ENCODE data around the gene PLA2G2D.

The PLA2G2D gene

DNA sequence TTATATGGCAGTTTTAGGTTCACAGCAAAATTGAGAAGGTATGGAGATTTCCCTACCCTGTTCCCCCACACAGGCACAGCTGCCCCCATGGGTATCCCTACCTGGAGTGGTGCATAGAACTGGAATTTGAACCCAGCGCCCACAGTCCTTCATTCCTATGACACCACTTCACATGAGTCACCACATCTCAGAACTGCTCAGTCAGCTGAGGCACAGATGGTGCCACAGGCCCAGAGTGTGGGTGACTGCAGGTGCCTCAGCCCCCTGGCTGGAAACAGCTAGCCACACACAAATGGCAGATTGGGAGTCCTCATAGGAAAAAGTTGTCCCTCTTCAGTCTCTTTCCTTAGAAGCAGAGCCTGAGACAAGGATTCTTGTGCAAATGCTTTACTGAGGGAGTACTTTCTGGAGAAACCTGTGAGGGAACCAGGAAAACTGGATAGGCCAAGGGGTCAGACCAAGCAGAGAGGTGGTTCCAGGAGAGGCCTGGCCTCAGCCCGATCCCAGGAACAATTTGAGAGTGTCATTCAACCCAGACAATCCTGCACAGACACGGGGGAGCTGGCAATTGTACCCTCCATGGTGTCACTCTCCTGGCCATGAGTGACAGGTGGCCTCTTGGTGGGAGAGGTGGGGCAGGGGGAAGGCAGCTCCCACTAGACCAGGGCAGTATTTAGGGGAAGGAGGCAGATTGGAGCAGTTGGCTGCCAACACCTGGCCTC, 6.9 kb downstream of the PLA2G2D start:
- DNase-seq, result no peak

- no peak for DNase-seq
These were observed 7.9 kb downstream of the PLA2G2D start for GRCh38 chr1:20111452-20111851.

DNA sequence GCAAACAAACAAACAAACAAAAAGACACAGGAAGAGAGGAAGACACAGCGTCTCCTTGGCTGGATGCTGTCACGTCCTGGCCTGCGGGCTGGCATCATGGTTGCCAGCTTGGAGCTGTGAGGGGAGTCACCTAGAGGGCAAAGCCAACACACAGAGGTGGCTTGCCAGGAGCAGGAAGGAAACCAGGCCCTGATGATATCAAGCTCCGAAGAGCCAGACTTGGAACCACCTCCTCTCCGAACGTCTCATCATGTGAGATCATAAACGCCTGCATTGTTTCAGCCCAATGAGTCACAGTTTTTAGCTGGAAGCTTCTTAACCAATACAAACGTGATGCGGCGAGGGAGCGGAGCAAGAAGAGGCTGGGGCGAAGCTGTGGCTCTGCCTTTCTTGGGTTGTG, 8.7 kb downstream of the PLA2G2D start:
- DNase-seq, result no peak

DNA sequence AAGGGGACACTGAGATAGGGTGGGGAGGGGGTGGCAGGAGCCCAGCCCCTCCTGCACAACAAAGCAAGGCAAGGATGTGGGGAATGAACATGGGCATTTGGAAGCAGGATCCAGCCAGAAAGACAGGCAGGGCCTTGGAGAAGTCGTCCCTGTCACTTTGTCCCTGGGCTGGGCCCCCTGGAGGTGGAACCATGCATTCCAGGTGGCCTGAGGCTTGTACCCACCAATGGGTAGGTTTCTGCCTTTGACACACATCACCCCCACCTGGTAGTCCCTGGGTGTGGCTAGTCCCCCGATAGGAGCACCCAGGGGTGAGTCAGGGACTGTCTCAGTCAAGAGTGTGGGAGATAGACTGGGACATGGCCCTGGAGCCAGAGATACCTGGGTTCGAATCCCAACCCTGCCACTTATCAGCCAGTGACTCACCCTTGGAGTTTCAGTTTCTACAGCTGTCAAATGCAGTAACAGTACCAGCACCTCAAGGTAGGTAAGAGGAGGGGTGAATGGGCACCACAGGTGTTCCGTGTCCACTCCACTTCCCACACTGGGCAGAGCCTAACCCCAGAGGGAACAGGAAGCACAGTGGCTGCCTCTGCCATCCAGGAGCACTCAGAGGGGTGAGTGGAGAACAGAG, 10.0 kb downstream of the PLA2G2D start:
- no peak for DNase-seq

DNA sequence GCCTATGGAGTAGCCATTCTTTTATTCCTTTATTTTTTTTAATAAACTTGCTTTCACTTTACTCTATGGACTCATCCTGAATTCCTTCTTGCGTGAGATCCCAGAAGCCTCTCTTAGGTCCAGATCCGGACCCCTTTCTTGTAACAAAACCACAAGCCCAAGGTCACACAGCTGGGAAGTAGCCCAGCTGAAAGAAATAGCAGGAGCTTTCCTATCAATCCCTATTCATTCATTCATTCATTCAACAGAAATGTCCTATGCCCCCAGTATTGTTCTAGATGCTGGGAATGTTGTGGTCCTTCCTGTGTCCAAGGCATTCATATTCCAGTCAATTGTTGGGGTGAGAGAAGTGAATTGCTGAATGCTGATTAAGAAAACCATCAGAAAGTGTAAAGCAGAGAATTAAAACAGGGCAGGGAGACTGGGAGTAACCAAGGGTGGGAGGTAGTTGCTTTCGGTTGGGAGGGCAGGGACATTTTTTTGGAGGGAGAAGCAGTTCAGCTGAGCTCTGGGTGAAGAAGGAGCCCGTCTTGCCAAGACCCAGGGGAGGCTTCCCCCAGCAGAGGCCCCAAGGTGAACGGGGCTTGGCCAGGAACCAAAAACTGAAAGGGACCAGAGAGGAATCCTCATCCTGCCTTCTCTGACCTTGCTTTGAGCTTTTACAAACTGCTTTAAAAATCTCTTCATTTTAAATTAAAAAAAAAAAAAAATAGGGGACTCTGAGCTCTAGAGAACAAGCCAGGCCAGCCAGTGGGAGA, 10.8 kb downstream of the PLA2G2D start:
- DNase-seq, result no peak

DNA sequence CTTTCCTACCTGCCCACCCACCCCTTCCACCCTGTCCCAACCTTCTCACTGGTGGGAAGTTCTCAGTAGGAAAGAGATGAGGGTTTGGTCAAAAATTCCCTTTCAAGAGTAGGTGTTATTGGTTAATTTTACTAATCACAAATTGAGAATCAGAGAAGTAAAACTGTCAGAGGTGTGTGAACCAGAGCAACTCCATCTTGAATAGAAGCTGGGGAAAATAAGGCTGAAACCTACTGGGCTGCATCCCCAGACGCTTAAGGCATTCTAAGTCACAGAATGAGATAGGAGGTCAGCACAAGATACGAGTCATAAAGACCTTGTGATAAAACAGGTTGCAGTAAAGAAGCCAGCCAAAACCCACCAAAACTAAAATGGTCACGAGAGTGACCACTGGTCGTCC, 11.5 kb downstream of the PLA2G2D start:
- DNase-seq, result no peak

DNA sequence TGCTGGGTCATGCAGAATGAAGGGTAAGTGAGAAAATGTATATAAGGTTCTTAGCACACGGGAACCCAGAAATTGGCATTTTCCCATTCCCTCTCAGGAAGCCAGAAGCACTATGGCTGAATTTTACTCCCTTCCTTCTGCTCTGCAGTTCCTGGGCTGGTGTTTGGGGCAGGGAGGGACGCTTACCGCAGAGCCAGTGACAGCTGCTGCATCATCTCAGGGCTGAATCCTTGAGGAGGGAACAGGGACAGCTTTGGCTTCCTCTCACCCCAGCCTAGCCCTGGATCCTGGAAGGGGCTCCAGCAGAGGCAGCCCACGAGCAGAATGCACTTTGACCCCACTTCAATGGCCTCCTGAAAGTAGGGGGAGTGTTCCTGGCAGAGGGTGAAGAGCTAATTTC, 12.0 kb downstream of the PLA2G2D start:
- DNase-seq, result no peak

- DNase-seq, result no peak
These were observed 13.5 kb downstream of the PLA2G2D start for GRCh38 chr1:20105856-20106255.

GRCh38 chr1:20102875-20103274, 16.5 kb downstream of the PLA2G2D start:
- DNase-seq, result no peak

- DNase-seq, result no peak
These were observed 18.5 kb downstream of the PLA2G2D start for GRCh38 chr1:20100632-20101355.

DNA sequence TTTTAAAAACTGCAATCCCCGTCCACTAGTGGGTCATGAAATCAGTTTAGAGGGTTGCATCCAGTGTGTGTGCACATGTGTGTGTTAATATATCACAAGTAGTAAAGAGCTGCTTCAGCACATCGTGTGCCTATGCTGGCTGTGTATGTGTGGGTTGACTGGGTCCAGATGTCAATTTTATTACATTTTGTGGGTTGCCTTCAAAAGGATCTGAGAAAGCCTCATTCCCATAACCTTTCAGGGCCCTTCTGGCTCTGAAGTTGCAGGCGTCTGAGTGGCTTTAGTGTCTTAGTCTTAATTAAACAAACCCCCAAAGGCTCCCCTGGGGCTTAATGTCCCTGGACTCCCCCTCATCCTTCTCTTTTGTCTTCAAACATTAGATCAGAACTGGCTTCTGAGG, 19.8 kb downstream of the PLA2G2D start:
- no peak for DNase-seq

GRCh38 chr1:20096840-20097447, 22.4 kb downstream of the PLA2G2D start:
- no peak for DNase-seq

DNA sequence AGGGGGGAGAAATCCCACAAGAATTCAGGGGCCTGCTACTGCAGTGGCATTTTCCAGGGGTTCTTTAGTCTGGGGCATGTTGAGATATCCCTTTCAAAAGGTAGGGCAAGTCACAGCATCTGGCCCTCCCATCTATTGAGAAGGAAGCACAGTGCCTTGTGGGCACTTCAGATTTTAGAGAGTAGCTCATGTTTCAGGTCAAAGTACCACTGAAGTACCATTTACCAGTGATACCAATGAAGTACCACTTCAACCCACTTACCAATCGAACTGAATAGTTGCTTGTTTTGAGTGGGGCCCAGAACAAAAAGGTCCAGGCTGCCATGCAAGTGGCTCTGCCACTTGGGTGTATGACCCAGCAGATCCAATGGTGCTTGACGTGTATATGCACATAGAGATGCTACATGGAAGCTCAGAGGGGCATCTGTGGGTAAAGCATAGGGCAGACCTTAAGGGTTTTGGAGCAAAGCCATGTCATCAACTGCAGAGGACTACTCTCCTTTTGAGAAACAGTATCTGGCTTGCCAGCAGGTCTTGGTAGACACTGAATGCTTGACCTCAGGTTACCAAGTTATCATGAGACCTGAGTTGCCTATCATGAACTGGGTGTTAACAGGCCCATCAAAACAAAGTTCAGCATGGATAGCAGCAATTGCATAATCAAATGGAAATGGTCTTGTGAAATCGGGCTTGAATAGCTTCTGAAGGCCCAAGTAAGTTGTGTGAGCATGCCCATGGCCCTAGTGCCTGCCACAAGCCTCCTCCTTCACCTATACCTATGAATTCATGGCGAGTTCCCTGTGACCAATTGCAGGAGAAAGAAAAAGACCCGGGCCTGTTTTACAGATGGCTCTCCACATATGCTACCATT, 23.5 kb downstream of the PLA2G2D start:
- DNase-seq, result no peak

DNA sequence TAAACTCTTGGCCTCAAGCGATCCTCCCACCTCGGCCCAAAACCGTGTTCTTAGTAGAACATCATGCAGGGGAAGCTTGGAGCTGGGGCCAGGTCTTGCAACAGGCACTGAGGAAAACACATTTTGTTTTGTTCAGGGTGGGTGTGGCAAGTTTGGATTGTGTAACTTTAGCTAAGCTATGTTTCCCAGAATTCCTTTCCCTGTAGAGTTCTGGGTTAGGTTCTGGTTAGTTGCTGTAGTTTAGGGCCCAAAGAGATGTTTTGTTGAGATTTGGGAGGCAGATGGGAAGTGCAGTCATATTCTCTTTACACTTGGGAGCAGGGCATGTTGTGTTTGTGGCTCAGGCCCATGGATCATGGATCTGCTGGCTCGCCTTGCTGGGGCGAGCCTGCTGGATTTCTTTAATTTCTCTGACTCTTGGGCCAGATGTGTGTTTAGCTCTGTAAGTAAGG, 25.4 kb downstream of the PLA2G2D start:
- no peak for DNase-seq

- no peak for DNase-seq
These were observed 26.0 kb downstream of the PLA2G2D start for GRCh38 chr1:20093303-20093702.

DNA sequence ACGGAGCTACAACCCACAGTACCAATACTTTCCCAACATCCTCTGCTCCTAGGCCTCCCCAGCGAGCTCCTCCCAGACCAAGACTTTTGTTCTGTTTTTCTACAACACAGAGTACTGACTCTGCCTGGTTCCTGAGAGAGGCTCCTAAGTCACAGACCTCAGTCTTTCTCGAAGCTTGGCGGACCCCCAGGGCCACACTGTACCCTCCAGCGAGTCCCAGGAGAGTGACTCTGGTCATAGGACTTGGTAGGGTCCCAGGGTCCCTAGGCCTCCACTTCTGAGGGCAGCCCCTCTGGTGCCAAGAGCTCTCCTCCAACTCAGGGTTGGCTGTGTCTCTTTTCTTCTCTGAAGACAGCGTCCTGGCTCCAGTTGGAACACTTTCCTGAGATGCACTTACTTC, 28.7 kb downstream of the PLA2G2D start:
- no peak for DNase-seq

GRCh38 chr1:20090119-20090518, 29.2 kb downstream of the PLA2G2D start:
- no peak for DNase-seq

GRCh38 chr1:20089328-20090077, 29.8 kb downstream of the PLA2G2D start:
- DNase-seq, result no peak

DNA sequence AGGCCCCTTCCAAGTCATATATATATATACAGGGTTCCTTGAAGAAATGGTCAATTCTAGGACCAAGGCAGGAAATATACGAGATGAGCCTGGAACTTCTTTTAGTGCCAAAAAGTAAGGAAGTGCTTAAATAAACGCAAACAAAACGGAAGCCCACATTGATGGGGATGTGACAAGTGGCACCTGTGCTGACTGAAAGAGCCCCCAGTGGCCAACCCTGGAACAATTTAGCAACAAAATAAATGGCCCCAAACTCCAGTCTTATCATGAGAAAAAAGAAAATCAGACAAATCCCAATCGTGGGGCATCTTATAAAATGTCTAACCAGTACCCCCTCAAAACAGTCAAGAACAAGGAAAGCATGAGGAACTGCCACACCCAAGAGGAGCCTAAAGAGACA, 31.7 kb downstream of the PLA2G2D start:
- no peak for DNase-seq

DNA sequence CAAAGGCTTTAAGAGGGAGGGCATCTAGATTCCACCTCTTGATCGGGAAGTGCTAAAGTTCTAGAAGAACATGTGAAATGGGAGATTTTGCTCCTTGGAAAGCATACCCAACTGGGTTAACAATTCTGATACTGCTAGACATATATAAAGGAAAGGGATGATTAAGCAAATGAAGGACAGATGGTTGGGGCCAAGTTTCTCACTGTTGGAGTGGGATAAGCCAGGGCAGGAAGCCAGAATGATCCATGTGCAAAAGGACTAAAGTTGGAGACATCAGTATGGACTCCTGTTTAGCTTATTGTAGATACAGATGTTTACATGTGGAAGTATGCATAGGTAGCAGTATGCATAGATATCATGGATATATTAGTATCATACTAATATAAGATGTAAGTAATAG, 32.5 kb downstream of the PLA2G2D start:
- no peak for DNase-seq
